Activated T-helper 17 cell treated with anti-CD3 and anti-CD28 coated beads, Interleukin-2, amount 50 U/mL, for 72 hours (primary cell): ENCODE measurements around the gene C4BPA. TPM values are rescaled to one million over a fixed set of nuclear protein-coding genes. Genes with fewer than 3 reads are reported as not detected.
A peak's percentile ranks its signal among the peaks of the same experiment; 100 is the strongest.

Experiments used
- ATAC-seq: fragments of 150-1000 bp; cut with Tn5 transposase; replicated peaks from 2 replicates; pipeline ENCODE4 v1.10.0; 2021; ENCODE audit warnings: mild to moderate bottlenecking, moderate library complexity
- H3K27ac Mint-ChIP-seq: one replicate; pipeline ENCODE4 v1.8.0; 2022; ENCODE audit warnings: mixed read lengths
- H3K27me3 Mint-ChIP-seq: one replicate; pipeline ENCODE4 v1.8.0; 2022; ENCODE audit warnings: mixed read lengths
- H3K36me3 Mint-ChIP-seq: one replicate; pipeline ENCODE4 v1.8.0; 2022; ENCODE audit warnings: low read depth, mild to moderate bottlenecking, mixed read lengths
- H3K4me1 Mint-ChIP-seq: one replicate; pipeline ENCODE4 v1.8.0; 2022; ENCODE audit warnings: mixed read lengths
- H3K4me3 Mint-ChIP-seq: one replicate; pipeline ENCODE4 v1.8.0; 2022; ENCODE audit warnings: mild to moderate bottlenecking, mixed read lengths
- H3K9me3 Mint-ChIP-seq: one replicate; pipeline ENCODE4 v1.8.0; 2022; ENCODE audit warnings: mixed read lengths
- total RNA-seq, 2 donors: library from RNA; stranded (reverse); gene quantifications; one replicate each; pipeline ENCODE4 v1.2.3, GENCODE V29; 2022

The C4BPA gene
- total RNA-seq, 2 donors from 2014 or later, result not detected

DNA sequence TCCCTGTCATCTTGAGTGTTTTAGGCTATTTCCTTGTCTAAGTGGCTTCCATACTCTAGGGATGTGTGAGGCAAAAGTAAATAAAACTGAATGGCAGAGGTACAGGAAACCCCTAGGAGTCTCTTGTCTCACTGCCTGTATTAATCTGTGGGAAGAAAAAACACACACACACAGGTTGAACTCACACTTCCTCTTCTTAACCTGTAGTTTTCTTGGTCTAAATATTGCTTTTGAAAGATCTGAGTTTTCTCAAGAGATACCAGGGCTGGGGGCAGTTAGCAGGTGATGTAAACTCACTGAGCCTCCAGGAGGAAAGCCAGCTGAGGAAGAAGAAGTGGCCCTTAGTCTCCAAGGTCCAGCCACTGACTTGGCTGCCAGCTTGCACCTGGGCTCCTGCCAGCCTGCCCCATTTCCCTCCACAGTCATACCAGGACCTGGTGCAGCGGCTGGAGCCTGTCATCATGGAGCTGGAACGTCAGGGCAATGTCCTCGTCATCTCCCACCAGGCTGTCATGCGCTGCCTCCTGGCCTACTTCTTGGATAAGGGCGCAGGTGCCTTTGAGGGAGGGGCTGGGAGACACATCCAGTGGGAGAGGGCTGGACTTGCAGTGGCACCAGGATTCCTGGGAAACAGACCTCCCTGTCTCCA, 34.1 kb upstream of the C4BPA start:
- ATAC-seq, result no peak
- H3K9me3 Mint-ChIP-seq, result no peaks in the 10 kb centered on the region
- H3K4me1 Mint-ChIP-seq, result peaks cover 10% of the 10 kb centered on the region
- H3K4me3 Mint-ChIP-seq, result no peak overlapping the region
- H3K36me3 Mint-ChIP-seq, result no peaks in the 10 kb centered on the region
- H3K27me3 Mint-ChIP-seq, result no peaks in the 10 kb centered on the region
- H3K27ac Mint-ChIP-seq, result no peak overlapping the region

DNA sequence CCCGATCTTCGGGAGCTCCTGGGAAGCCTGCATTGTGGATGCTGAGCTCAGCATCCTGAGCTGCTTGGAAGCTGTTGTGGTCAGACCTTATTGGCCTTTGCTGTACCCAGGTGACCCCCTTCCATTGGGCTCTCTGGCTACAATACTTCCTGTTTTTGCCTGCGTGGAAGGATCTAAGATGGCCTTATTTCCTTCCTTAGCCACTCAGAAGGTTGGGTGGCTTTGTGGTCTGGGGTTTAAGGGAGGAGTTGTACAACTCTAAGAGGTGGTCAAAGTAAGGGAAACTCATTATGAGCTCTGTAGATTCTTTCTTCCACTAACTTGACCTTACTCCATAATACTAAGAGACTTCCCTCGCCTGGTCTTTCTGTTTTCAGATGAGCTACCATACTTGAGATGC, 33.2 kb upstream of the C4BPA start:
- no peaks in the 10 kb centered on the region for H3K9me3 Mint-ChIP-seq
- H3K36me3 Mint-ChIP-seq, result no peaks in the 10 kb centered on the region
- H3K27ac Mint-ChIP-seq, result peak overlapping the region; percentile 15
- peaks cover 10% of the 10 kb centered on the region for H3K4me1 Mint-ChIP-seq
- ATAC-seq, result peak; percentile 37
- peaks cover 1% of the 10 kb centered on the region for H3K27me3 Mint-ChIP-seq
- no peak overlapping the region for H3K4me3 Mint-ChIP-seq

DNA sequence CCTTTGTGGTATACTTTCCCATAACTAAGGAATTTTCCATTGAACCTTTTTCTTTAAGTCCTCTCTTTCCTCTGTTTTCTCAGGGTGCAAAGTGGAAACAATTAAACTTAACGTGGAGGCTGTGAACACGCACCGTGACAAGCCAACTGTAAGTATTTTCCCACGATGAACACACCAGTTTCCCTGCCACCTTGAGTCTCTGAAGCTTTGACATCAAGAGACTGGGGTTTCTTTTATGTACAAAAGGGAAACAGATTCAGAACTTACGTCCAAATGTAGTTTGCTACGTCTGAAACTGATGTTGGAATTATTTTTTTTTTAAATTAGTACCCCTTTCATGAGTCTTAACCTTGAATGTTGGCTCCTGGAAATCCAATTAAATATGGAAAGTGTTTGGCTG, 32.6 kb upstream of the C4BPA start:
- H3K4me1 Mint-ChIP-seq, result peaks cover 10% of the 10 kb centered on the region
- peaks cover 3% of the 10 kb centered on the region for H3K27me3 Mint-ChIP-seq
- no peaks in the 10 kb centered on the region for H3K9me3 Mint-ChIP-seq
- H3K36me3 Mint-ChIP-seq, result no peaks in the 10 kb centered on the region
- H3K27ac Mint-ChIP-seq, result no peak overlapping the region
- H3K4me3 Mint-ChIP-seq, result no peak overlapping the region
- ATAC-seq, result no peak

DNA sequence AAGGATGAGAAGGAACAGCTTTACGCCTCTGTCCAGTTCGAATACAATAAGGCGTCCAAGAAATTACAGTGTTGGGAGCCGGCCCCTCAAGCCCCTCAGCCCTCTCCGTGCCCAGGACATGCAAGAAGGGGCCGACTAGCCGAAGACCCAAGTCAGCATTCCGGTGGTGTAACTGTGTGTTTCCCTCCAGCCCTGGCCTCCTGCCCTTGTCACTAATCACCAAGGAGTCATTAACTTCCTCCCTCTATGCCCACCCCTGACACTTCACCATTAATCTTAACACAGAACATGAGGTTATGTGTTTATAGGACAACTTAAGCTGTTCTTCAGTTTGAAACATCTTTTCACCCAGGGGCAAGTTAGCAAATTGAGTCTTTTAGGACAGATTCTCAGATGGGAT, 31.8 kb upstream of the C4BPA start:
- H3K36me3 Mint-ChIP-seq, result no peaks in the 10 kb centered on the region
- peaks cover 10% of the 10 kb centered on the region for H3K4me1 Mint-ChIP-seq
- H3K4me3 Mint-ChIP-seq, result no peak overlapping the region
- ATAC-seq, result no peak
- no peaks in the 10 kb centered on the region for H3K9me3 Mint-ChIP-seq
- H3K27me3 Mint-ChIP-seq, result peaks cover 3% of the 10 kb centered on the region
- H3K27ac Mint-ChIP-seq, result no peak overlapping the region

DNA sequence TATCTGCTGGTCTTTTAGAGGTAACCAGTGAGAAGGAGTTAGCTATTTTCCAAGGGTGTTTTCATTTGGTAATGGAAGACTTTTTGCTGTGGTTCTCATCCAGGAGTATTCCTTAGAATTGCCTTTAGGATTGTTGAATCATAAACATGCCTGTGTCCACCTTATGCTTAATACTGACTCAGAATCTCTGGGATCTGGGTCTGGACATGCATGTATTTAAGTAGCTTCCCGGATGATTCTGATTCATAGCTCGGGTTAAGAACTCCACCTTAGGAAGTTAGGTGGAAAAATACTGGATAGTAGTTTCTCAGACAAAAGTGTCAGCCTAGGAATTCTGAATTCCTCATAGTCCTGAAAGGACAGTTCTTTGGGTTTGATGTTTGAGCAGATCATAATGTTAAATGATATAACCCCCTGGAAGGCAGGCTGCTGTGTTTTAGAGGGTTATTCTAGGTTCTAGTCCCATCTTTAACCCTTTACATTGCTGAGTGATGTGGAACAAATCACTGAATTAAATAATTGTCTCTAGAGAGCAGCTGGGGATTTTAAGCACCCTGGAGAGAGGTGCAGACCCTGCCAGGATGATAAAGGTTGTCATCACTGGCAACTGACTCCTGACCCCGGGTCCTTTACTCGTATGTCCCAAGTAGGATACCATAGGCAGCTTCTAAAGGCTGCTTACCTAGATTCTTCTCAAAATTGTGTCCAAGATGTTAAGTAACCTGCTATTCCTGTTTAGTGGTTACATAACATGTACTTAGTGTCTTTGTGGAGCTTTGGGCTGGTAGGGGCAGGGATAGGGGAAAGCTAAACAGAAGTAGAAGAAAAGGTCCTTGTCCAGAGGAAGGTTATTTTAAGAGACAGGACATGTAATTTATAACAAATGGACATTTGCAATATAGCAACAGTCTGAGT, 29.9 kb upstream of the C4BPA start:
- Mint-ChIP-seq H3K4me1 (peaks cover 8% of the 10 kb centered on the region), H3K36me3 (no peaks in the 10 kb centered on the region), H3K27ac (no peak overlapping the region), H3K4me3 (no peak overlapping the region), H3K9me3 (no peaks in the 10 kb centered on the region), H3K27me3 (peaks cover 7% of the 10 kb centered on the region)
- no peak for ATAC-seq

DNA sequence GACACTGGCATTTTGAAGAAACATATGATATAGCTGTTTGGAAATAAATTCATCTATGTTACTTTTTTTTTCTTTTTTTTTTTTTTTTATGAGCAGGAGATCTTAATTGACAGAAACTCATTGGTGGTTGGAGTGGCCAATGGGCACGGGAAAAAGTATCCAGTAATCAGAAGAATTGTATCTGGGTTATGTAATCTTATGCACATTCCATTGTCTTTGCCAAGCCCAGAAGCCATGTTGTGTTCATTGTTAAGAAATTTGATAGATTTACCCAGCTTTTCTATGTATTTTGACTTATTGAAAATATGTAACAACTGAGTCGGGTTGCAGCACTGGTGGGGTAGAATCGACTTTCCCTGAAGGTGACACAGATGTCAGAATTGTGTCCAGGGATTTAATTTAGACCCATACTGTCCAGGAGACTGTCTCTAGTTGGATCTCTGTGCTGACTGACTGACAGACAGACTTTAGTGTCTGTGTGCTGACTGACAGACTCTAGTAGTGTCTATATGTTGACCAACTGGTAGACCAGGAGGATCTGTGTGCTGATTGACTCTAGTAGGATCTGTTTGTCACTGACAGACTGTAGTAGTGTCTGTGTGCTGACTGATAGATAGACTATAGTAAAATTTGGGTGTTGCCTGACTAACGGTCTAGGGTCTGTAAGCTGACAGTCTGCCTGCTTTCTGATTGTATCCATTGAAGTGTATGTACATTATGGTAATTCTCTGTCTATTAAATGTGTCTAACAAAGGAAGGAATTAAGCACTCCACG, 27.7 kb upstream of the C4BPA start:
- Mint-ChIP-seq H3K9me3 (no peaks in the 10 kb centered on the region), H3K27me3 (peaks cover 7% of the 10 kb centered on the region), H3K4me3 (no peak overlapping the region), H3K36me3 (no peaks in the 10 kb centered on the region), H3K4me1 (no peaks in the 10 kb centered on the region), H3K27ac (no peak overlapping the region)
- no peak for ATAC-seq

DNA sequence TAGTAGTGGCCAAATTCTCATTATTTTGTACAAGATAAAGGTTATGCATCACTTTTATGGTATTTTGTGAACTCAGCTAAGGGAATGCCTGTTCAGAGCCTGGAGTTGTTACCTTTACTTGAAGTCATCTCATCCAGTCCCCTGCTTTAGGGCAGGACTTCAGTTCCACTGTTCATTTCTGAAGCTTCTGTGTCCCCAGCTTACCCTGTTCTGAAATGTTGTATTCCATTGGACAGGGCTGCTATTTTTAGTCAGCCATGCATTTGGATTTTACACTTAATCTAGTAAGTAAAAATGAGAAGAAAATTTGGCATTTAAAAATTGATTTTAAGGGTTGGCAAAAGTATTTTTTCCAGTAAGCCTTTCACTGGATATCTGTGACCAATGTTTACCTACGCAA, 27.0 kb upstream of the C4BPA start:
- Mint-ChIP-seq H3K9me3 (no peaks in the 10 kb centered on the region), H3K27me3 (peaks cover 7% of the 10 kb centered on the region), H3K4me3 (no peak overlapping the region), H3K36me3 (no peaks in the 10 kb centered on the region), H3K27ac (no peak overlapping the region), H3K4me1 (no peaks in the 10 kb centered on the region)
- ATAC-seq, result no peak

DNA sequence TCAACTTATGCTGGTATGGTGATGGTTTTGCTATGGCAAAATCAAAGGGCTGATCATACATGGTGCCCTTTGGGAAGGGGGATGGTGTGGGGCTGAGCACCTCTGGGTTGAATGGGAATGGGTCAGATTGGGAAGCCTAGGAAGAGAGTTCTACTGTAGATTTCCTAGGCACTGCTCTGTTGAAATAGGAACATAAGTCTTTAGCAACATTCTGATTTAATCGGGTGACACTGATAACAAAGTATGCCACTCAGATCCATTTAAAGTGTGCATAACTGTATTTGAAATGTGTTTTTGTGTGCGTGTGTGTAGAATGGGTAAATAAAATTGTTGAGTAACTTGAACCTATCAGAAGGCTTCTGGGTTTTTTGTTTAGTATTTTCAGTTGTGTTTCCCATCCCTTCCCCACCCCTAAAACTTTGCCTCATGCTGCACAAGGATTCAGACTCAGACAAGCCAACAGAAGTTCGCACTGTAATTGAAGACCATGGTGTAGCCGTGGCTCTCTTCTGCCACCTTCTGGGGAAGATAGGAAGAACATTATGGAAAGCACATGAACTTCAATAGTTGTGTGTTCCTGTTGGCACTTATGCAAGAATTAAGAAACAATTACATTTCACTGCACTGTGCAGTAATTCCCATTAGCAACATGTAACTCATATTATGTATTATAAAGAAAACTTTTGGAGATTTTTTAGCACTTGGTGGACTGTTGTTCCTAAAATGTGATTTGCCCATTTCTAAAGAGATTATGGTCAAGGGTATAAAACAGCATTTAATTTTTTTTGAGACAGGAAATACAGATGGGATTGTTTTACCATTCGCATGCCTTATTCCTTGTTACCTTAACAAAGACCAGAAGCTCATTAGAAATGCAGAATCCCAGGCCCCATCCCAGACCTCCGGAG, 26.3 kb upstream of the C4BPA start:
- Mint-ChIP-seq H3K27me3 (peaks cover 13% of the 10 kb centered on the region), H3K4me3 (no peak overlapping the region), H3K36me3 (no peaks in the 10 kb centered on the region), H3K4me1 (no peaks in the 10 kb centered on the region), H3K9me3 (no peaks in the 10 kb centered on the region), H3K27ac (no peak overlapping the region)
- ATAC-seq, result peak; percentile 79

DNA sequence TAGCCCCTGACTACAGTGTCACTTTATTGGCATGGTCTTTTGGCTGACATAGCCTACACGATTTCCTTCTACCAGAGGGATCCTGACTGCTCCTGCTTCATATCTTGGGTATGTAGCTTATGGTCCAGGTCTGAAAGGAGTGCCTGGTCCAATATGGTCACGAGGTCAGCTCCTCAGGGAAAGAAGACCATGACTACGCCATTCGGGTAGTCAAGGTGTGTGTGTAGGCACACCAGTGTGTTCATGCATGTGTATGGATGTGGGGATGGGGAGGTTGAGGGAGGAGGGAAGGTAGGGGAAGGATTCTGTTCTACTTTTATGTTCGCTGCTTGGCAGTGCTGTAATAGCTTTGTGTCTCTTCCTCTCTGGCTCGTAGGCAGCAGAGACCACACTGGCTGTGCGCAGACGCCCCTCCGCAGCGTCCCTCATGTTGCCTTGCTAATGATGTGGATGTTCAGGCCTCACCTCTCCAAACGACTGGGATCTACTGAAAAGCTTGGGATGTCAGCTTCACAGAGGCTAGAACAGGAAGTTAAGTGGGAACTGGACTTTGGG, 25.4 kb upstream of the C4BPA start:
- ATAC-seq, result no peak
- no peaks in the 10 kb centered on the region for H3K36me3 Mint-ChIP-seq
- H3K27me3 Mint-ChIP-seq, result peaks cover 22% of the 10 kb centered on the region
- no peaks in the 10 kb centered on the region for H3K9me3 Mint-ChIP-seq
- no peak overlapping the region for H3K27ac Mint-ChIP-seq
- no peak overlapping the region for H3K4me3 Mint-ChIP-seq
- no peaks in the 10 kb centered on the region for H3K4me1 Mint-ChIP-seq

DNA sequence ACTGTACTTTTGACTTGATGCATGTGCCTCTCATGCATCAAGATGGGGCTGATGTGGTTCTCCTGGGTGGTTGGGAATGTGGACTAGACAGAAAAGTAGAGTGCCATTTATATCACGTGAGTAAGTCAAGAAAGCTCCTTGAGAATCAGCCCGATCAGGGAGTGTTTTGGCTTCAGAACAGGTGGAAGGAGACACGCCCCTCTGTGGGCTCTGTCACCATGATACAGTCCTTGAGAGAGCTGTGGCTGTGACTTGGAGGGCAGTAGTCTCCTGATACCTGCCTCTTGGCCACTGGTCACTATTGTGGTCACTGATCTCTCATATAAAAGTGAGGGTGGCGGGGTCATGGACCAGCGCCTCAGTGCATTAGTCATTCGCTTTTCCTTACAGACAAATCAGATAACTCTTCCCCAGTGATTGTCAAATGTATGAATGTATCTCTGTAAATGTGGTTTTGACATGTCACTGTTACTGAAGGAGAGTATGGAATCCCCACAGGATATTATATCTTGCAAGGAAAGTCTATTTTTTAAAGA, 24.3 kb upstream of the C4BPA start:
- ATAC-seq, result no peak
- no peaks in the 10 kb centered on the region for H3K4me1 Mint-ChIP-seq
- no peak overlapping the region for H3K4me3 Mint-ChIP-seq

DNA sequence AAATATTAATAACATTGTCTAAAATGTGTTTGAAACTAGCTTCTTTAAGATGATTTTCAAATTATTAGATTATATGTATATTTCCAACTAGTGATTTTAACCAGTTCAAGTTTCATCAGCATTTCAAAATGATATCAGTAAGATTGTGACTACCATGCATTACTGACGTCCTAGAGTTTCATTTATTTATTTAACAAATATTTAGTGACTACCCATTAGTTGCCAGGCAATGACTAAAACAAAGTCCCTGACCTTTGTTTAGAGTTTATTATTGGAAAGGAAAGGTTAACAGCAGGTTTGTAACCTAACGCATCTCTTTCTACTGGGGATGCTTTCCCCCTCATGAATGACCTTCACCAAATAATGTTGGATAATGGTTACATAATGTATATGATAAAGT, 22.9 kb upstream of the C4BPA start:
- Mint-ChIP-seq H3K36me3 (no peaks in the 10 kb centered on the region), H3K4me1 (no peaks in the 10 kb centered on the region), H3K27me3 (peaks cover 28% of the 10 kb centered on the region), H3K27ac (no peak overlapping the region), H3K4me3 (no peak overlapping the region), H3K9me3 (no peaks in the 10 kb centered on the region)
- ATAC-seq, result no peak

More for the DNA sequence above, 24.3 kb upstream of the C4BPA start:
- Mint-ChIP-seq H3K36me3 (no peaks in the 10 kb centered on the region), H3K9me3 (no peaks in the 10 kb centered on the region), H3K27ac (no peak overlapping the region), H3K27me3 (peaks cover 26% of the 10 kb centered on the region)

DNA sequence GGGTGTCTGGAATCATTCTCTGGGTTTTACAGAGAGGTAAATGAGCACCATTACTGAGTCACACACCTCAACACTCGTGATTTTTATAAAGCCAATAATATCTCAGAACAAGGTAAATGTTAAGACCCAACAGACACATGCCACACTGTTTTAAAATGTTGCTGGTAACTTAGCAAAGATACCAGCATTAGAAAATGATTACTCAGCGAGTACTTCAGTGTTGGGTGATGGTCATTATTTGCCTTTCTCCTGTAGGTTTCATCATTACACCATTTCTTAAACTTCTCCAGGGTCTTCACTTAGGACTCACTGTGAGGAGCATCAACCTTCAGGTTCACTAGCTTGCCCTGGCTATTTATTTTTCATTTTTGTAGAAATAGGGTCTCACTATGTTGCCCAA, 22.2 kb upstream of the C4BPA start:
- H3K9me3 Mint-ChIP-seq, result no peaks in the 10 kb centered on the region
- no peaks in the 10 kb centered on the region for H3K4me1 Mint-ChIP-seq
- peaks cover 31% of the 10 kb centered on the region for H3K27me3 Mint-ChIP-seq
- no peaks in the 10 kb centered on the region for H3K36me3 Mint-ChIP-seq
- ATAC-seq, result no peak
- H3K27ac Mint-ChIP-seq, result no peak overlapping the region
- no peak overlapping the region for H3K4me3 Mint-ChIP-seq

DNA sequence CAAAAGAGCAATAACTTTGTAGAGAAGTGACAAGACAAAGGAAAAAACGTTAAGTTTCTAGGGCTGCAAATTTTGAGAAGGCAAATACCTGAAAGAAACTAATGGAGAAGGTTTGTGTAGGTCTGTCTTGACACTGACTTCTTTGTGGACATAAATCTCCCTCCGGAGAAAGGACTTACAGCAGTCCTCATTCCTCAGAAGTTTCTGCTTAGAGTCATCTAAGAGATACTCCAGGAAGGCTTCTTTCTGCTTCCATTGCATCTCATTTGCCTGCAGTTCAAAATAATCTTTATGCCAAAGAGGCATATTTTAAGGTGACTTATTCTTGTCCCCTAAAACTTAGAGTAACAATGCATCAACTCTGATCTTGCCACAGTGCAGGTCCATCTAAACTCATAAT, 19.8 kb upstream of the C4BPA start:
- Mint-ChIP-seq H3K27me3 (peaks cover 31% of the 10 kb centered on the region), H3K36me3 (no peaks in the 10 kb centered on the region), H3K4me1 (peaks cover under 1% of the 10 kb centered on the region), H3K9me3 (no peaks in the 10 kb centered on the region), H3K27ac (no peak overlapping the region), H3K4me3 (no peak overlapping the region)
- ATAC-seq, result no peak
